Spinal cord (tissue), 10 donors: ENCODE results near the gene IRF2. TPM values are rescaled to one million over a fixed set of nuclear protein-coding genes. Genes with fewer than 3 reads are reported as not detected.

Source experiments
- DNase-seq, 6 donors: peaks; one replicate each; pipeline versions ENCODE4 v3.0.0 to v3.0.0-alpha.2; 2013 to 2015; ENCODE audit warnings: low spot score in 6 of 6, low read depth in 4 of 6
- H3K27ac ChIP-seq: one replicate; pipeline ENCODE4 v1.5.1; 2013; ENCODE audit warnings: low read depth, low read length, control low read depth
- H3K27me3 ChIP-seq: one replicate; pipeline ENCODE4 v1.6.1; 2013; ENCODE audit warnings: low read length; ENCODE audit not compliant: control insufficient read depth, insufficient read depth
- H3K36me3 ChIP-seq: one replicate; pipeline ENCODE4 v1.6.1; 2013; ENCODE audit warnings: low read length; ENCODE audit not compliant: control insufficient read depth, insufficient read depth
- H3K4me1 ChIP-seq: one replicate; pipeline ENCODE4 v1.6.1; 2013; ENCODE audit warnings: low read length; ENCODE audit not compliant: control insufficient read depth, insufficient read depth
- H3K4me3 ChIP-seq: one replicate; pipeline ENCODE4 v1.5.1; 2013; ENCODE audit warnings: low read depth, low read length, control low read depth
- H3K9me3 ChIP-seq: one replicate; pipeline ENCODE4 v1.6.1; 2013; ENCODE audit warnings: low read length; ENCODE audit not compliant: control insufficient read depth, insufficient read depth
- WGBS: methylation state at CpG from one replicate; pipeline ENCODE4 v1.1.5; 2013; ENCODE audit warnings: missing lambda C conversion rate; ENCODE audit not compliant: insufficient coverage; 5-methylcytosine and 5-hydroxymethylcytosine counted together
- polyA plus RNA-seq, 2 donors: library from polyadenylated mRNA; unstranded; fragments of 120-200 nt; gene quantifications; one replicate each; pipeline ENCODE4 v1.2.1, GENCODE V29; 2013; ENCODE audit not compliant: insufficient read length in 2 of 2
- total RNA-seq, 2 donors: library from RNA; depleted of rRNA in 1 of 2; stranded (reverse); fragments of 120-200 nt in 1 of 2; fragments of >200 nt in 1 of 2; gene quantifications; one replicate each; pipeline versions ENCODE4 v1.2.3 to v1.2.4, GENCODE V29; 2013 to 2014
- donor health status: healthy.

IRF2 gene
- total and polyA plus RNA-seq, 4 donors: 19.6 to 33.7 (median 24.6) TPM

GRCh38 chr4:184500748-184501589, 26.6 kb upstream of the IRF2 start:
- Histone ChIP-seq H3K9me3 (peaks cover 4% of the 10 kb centered on the region), H3K4me3 (no peak overlapping the region), H3K36me3 (no peaks in the 10 kb centered on the region), H3K27ac (peak overlapping the region; percentile 72), H3K4me1 (peaks cover 28% of the 10 kb centered on the region), H3K27me3 (no peaks in the 10 kb centered on the region)
- 0% methylated on average over 1 of the region's 4 CpGs for WGBS
- peak in 2 of 6 donors; percentile 37 to 67 for DNase-seq

DNA sequence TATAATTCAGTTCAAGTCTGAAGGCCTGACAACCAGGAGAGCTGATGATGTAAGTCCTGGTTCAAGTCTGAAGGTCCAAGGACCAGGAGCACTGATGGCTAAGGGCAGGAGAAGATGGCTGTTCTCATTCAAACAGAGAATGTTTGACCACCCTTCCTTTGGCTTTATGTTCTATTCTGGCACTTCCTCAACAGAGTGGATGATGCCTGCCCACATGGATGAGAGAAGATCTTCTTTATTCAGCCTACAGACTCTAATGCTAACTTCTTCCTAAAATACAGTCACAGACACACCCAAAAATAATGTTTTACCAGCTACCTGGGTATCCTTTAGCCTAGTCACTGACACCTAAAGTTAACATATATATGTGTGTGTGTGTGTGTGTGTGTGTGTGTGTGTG, 25.6 kb upstream of the IRF2 start:
- H3K4me1 ChIP-seq: peaks cover 28% of the 10 kb centered on the region

DNA sequence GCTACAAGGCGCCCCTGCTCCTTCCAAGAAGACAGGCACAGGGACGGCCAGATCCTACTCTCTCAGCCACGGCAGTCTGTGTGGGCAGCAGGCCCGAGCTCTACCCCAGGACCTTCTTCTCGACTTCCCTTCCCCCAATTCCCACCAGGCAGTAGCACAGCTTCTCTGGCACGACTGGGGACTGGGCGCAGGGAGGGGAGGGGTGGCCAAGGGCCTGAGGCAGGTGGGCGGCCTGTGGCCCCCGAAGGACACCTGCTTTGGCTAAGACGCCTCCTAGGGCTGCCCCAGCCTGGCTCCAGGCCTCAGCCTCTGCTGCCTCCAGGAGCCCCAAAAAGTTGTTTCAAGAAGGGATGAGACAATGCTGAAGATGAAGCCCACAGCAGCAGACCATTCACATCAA, 24.2 kb upstream of the IRF2 start:
- H3K27ac ChIP-seq: no peak overlapping the region
- H3K9me3 ChIP-seq: peaks cover 4% of the 10 kb centered on the region
- 88% methylated on average over 7 of the region's 10 CpGs for WGBS

More for the DNA sequence above, 25.6 kb upstream of the IRF2 start:
- Histone ChIP-seq H3K4me3 (no peak overlapping the region), H3K9me3 (peaks cover 4% of the 10 kb centered on the region), H3K27ac (no peak overlapping the region), H3K36me3 (no peaks in the 10 kb centered on the region), H3K27me3 (no peaks in the 10 kb centered on the region)
- no peak for DNase-seq

GRCh38 chr4:184489771-184490170, 15.4 kb upstream of the IRF2 start:
- no peaks in the 10 kb centered on the region for H3K9me3 ChIP-seq
- no peaks in the 10 kb centered on the region for H3K27me3 ChIP-seq
- H3K4me1 ChIP-seq: no peaks in the 10 kb centered on the region
- no peak for DNase-seq
- no peak overlapping the region for H3K27ac ChIP-seq
- H3K4me3 ChIP-seq: no peak overlapping the region
- 90% methylated on average over 8 of the region's 8 CpGs for WGBS
- H3K36me3 ChIP-seq: no peaks in the 10 kb centered on the region

More for the DNA sequence above, 24.2 kb upstream of the IRF2 start:
- Histone ChIP-seq H3K4me1 (peaks cover 15% of the 10 kb centered on the region), H3K4me3 (no peak overlapping the region), H3K36me3 (no peaks in the 10 kb centered on the region), H3K27me3 (no peaks in the 10 kb centered on the region)
- DNase-seq: no peak

GRCh38 chr4:184487503-184487902, 13.2 kb upstream of the IRF2 start:
- H3K27me3 ChIP-seq: no peaks in the 10 kb centered on the region
- no CpG with 5 or more reads among the region's 9 CpGs for WGBS
- no peaks in the 10 kb centered on the region for H3K4me1 ChIP-seq
- no peak overlapping the region for H3K4me3 ChIP-seq
- H3K27ac ChIP-seq: no peak overlapping the region
- no peaks in the 10 kb centered on the region for H3K36me3 ChIP-seq
- no peak for DNase-seq
- no peaks in the 10 kb centered on the region for H3K9me3 ChIP-seq

DNA sequence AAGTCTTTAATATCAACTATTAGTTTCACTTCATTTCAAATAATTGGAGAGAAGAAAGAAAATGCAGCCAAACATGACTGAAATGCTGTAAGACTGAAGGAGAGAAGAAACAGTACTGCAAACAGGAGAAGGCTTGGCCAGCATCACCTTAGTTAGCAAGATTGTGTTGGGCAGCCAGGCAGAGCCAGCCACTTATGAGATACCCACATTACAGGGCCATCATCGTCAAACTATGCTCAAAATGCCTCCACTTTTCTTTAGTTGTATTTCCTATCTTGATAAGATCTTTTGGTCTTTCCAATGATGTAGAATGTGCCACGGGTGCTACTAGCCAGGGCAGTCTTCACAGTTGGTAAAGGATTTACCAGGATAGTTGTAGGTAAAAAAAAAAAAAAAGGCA, 10.9 kb upstream of the IRF2 start:
- no peak overlapping the region for H3K27ac ChIP-seq
- 100% methylated on average over 1 of the region's 2 CpGs for WGBS
- H3K4me1 ChIP-seq: no peaks in the 10 kb centered on the region
- no peak for DNase-seq
- H3K27me3 ChIP-seq: no peaks in the 10 kb centered on the region
- H3K36me3 ChIP-seq: no peaks in the 10 kb centered on the region
- H3K9me3 ChIP-seq: no peaks in the 10 kb centered on the region
- H3K4me3 ChIP-seq: no peak overlapping the region

DNA sequence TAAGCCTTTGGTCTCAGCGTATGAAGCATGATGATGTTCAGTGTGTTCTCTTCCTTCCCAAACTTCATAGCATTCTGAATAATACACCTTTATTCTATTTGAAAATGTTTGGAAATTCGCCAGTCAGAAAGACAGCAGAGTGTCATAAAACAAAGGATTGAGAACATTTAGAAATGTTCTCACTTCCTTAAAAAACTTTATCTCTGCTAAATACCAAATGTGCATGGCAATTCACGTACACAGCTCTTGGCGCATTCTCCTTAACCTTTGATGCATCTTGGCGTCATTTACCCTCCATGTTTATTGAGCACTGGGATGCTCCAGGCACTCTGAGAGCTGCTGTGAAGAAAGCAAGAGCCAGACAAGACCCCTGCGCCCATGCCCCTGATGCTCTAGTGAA, 7.2 kb upstream of the IRF2 start:
- H3K4me1 ChIP-seq: peaks cover 12% of the 10 kb centered on the region
- 93% methylated on average over 4 of the region's 6 CpGs for WGBS
- DNase-seq: no peak
- no peaks in the 10 kb centered on the region for H3K27me3 ChIP-seq
- no peak overlapping the region for H3K4me3 ChIP-seq
- H3K9me3 ChIP-seq: no peaks in the 10 kb centered on the region
- H3K36me3 ChIP-seq: no peaks in the 10 kb centered on the region
- H3K27ac ChIP-seq: no peak overlapping the region

GRCh38 chr4:184479516-184479950, 5.2 kb upstream of the IRF2 start:
- Histone ChIP-seq H3K9me3 (no peaks in the 10 kb centered on the region), H3K27ac (no peak overlapping the region), H3K36me3 (no peaks in the 10 kb centered on the region), H3K27me3 (no peaks in the 10 kb centered on the region), H3K4me1 (peaks cover 26% of the 10 kb centered on the region), H3K4me3 (no peak overlapping the region)
- no peak for DNase-seq
- WGBS: 71% methylated on average over 1 of the region's 1 CpG

GRCh38 chr4:184477201-184477999, 3.0 kb upstream of the IRF2 start:
- no peaks in the 10 kb centered on the region for H3K36me3 ChIP-seq
- DNase-seq: peak in 2 of 6 donors; percentile 48 to 54
- no peaks in the 10 kb centered on the region for H3K9me3 ChIP-seq
- WGBS: 44% methylated on average over 9 of the region's 9 CpGs
- H3K4me3 ChIP-seq: no peak overlapping the region
- H3K27ac ChIP-seq: peak overlapping the region; percentile 64
- H3K4me1 ChIP-seq: peaks cover 29% of the 10 kb centered on the region
- no peaks in the 10 kb centered on the region for H3K27me3 ChIP-seq
